Renal pelvis (tissue), 4 donors: ENCODE data around the gene CDC42. TPM values are rescaled to one million over a fixed set of nuclear protein-coding genes. Genes with fewer than 3 reads are reported as not detected.

Experiments
- DNase-seq: peaks from one replicate; pipeline ENCODE4 v3.0.0-alpha.2; 2013
- polyA plus RNA-seq, 3 donors: library from polyadenylated mRNA; unstranded; fragments of 120-200 nt; gene quantifications; one replicate each; pipeline ENCODE4 v1.2.1, GENCODE V29; 2013; ENCODE audit not compliant: insufficient read length in 3 of 3

CDC42 gene
- polyA plus RNA-seq, 3 donors, result 329 to 369 (median 366) TPM

GRCh38 chr1:22104865-22105437, 52.4 kb downstream of the CDC42 start:
- DNase-seq, result no peak

DNA sequence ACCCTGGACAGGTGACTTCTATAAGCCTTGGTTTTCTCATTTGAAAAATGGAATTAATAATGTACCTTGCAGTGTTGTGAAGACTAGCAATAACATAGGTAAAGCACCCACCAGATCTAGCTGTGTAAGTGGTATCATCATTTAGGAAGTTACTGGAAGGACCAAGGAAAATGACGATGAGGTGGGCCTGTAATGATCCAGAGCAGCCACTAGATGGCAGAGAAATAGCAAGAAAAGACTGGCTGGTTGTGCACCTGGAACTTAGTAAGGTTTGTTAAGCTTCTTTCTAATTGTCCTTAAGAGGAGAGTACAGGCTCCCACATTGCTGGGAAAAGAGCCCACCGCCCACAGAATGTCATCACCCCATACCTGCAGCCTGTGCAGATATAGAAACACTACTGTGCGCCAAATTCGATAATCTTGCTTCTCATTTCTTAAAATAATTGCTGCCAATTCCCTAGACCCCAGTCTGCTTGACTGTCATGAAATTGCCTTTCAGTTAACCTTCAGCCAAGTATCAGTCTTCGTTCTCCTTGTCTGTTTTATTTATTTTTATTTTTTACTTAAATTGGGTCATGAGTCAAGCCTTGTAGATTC, 53.2 kb downstream of the CDC42 start:
- DNase-seq, result peak; percentile 48

GRCh38 chr1:22107126-22107525, 54.6 kb downstream of the CDC42 start:
- DNase-seq, result no peak

DNA sequence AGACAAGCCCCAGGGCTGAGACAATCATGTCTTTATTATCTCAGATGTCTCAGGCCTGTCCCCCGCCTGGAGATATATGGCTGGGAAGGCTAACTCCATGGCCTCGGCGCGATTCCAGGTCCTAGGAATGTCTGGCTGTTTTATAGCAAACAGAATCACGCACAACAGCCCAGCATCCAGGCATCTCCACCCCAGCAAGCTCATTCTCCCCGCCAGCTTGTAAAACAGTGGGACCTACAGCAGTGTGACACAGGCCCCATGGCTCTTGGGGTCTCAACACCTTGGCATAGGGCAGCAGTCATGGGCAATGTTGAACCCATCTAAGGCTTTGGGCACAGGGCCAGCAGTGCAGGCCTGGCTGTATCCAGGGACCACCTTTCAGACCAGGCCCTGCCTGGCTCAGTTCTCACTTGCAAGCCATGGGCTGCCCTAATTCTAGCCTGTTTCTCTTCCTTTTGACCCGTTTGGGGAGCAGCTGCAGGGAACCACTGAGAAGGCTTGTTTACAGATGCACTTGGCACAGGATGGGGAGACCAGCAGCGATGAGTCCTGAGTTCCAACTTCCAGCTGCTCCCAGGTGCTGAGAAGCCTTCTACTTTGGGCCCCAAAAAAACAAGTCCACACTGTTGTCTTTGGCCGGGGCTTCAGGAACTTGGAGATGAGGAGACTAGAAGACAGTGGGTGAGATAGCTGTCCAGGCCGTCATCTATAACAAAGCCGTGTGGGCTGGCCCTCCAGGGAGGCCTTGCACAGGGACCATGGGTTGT, 56.0 kb downstream of the CDC42 start:
- peak; percentile 74 for DNase-seq

- no peak for DNase-seq
These were observed 57.5 kb downstream of the CDC42 start for GRCh38 chr1:22110016-22110415.

- no peak for DNase-seq
These were observed 58.6 kb downstream of the CDC42 start for GRCh38 chr1:22111115-22111514.

GRCh38 chr1:22111620-22112019, 59.1 kb downstream of the CDC42 start:
- no peak for DNase-seq

DNA sequence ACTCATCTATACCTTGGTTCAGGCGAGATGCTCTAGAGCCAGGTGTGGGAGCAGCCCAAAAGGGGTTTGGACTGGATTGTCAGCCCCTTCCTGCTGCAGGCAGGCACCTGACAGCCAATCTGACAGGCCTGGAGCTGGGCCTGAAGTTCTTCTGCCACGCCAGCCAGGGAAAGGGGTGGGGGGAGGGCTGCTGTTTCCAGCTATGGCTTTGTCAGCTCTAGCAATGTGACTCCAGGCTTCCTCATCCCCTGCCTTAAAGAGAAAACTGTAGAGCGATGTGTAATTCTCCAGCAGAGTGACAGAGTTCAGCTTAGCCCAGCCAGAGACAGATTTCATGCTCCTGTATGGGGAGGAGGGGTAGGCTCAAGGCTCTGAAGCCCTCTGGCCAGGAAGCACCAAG, 60.0 kb downstream of the CDC42 start:
- no peak for DNase-seq

- DNase-seq, result peak; percentile 55
These were observed 61.8 kb downstream of the CDC42 start for GRCh38 chr1:22114083-22115012.

GRCh38 chr1:22115286-22115685, 62.8 kb downstream of the CDC42 start:
- no peak for DNase-seq

DNA sequence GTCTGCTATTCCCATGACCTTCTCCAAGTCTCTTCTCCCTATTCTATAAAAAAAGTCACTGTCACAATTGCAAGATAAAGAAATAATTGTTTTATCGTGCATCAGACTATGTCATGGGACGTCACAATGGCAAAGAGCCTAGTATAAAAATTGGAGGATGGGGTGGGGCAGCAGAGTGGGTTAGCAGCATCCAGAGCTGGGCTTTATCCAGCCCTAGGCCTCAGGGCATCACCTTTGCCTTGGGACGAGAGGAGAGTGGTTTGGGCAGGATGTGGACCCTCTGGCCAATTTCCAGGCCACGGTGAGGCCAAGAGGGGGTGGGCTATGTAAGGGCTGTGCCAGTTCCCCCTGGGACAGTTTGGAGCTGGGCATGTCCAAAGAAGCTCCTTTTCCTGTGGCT, 64.7 kb downstream of the CDC42 start:
- no peak for DNase-seq

GRCh38 chr1:22117851-22118250, 65.3 kb downstream of the CDC42 start:
- DNase-seq, result no peak

DNA sequence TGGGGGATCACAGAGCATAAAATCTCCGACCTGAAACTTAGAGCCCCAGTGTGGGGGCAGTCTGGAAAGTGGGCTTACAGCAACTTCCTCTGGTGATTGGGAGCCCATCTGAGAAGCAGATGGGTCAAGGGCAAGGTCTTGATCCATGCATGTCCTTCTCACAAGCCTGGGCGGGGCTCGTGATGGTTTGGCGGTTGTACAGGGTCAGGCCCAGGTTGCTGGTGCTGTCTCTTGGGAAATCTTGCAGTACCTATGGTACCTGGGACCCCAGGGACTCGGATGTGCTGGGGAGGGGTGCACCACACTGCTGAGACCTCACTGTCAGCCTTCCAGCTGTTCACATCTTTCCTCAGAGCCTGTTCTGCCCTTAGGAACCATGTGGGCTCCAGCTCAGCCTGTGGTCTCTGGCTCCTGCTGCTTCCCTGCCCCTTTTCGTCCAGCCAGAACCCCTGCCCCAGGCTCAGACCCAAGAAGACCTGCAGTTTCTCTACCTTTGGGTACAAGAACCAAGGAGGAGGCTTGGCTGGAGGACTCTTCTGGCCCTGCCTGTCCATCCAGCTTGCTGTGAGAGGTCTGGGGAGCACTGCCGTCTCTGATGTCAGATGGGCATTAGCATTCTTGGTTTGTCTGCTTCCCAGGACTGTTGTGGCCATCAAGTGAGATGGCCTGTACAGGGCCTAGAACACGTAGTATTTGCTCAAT, 65.9 kb downstream of the CDC42 start:
- DNase-seq, result no peak

DNA sequence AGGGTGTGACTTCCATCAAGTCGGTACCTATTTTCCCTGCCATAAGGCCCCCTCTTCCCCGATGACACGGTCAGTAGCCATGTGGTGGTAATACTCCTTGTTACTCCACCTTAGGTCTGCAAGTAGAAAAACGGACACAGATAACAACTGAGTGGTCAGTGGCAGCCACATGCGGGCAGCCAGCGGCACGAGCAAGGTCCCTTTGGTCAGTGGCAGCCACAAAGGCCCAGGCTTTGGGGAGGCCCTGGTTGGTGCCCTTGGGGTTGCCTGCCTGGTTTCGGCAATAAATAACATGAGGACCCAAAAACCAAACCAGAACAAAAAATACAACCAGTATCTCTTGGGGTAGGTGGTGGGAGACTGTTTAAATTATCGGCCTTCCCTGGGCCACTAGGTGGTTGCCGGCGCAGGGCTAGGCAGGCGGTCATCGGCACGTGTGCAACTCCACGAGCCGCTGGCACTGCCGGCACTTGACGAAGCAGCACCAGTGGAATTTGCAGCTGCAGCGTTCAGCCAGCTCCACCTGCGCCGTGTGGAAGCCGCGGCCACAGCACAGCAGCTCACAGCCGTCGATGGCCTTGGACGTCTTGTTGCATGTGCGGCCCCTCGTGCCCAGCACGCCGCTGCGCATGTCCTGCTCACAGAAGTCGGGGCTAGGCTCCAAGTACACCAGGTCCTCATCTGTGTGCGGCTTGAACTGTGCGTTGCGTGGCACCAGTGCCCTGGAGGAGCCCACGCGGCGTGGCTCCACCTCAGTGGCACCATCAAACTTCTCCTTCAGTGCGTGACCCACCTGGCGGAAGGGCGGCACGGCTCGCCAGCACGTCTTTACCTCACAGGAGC, 67.3 kb downstream of the CDC42 start:
- DNase-seq, result no peak

- DNase-seq, result no peak
These were observed 67.9 kb downstream of the CDC42 start for GRCh38 chr1:22120469-22120790.

GRCh38 chr1:22121421-22121911, 69.0 kb downstream of the CDC42 start:
- no peak for DNase-seq

- no peak for DNase-seq
These were observed 70.0 kb downstream of the CDC42 start for GRCh38 chr1:22122273-22123070.

- DNase-seq, result no peak
These were observed 70.5 kb downstream of the CDC42 start for GRCh38 chr1:22123071-22123390.

GRCh38 chr1:22123901-22124404, 71.4 kb downstream of the CDC42 start:
- no peak for DNase-seq
